ENCODE measurements around the gene WNK1.
A peak's percentile ranks its signal among the peaks of the same experiment; 100 is the strongest.
"Not testable (repeated sequence)": the region's sequence is repeated elsewhere in the genome, so short reads cannot be mapped to it uniquely, and the experiment has no call there.

Gene WNK1

GRCh38 chr12:846421-846820 lies 94.0 kb downstream of the WNK1 start:
- no peak for DNase-seq (ENCODE audit: low read depth)
- in situ Hi-C loops (cut with HindIII; ENCODE audit: low sequenced_read_pairs): no loop called here
- H3K4me3 ChIP-seq (ENCODE audit: low read depth, low read length): no peak overlapping the region
- TF ChIP-seq, protein P1, sequence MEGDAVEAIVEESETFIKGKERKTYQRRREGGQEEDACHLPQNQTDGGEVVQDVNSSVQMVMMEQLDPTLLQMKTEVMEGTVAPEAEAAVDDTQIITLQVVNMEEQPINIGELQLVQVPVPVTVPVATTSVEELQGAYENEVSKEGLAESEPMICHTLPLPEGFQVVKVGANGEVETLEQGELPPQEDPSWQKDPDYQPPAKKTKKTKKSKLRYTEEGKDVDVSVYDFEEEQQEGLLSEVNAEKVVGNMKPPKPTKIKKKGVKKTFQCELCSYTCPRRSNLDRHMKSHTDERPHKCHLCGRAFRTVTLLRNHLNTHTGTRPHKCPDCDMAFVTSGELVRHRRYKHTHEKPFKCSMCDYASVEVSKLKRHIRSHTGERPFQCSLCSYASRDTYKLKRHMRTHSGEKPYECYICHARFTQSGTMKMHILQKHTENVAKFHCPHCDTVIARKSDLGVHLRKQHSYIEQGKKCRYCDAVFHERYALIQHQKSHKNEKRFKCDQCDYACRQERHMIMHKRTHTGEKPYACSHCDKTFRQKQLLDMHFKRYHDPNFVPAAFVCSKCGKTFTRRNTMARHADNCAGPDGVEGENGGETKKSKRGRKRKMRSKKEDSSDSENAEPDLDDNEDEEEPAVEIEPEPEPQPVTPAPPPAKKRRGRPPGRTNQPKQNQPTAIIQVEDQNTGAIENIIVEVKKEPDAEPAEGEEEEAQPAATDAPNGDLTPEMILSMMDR (IDR thresholded peaks at IDR 0.05; ENCODE audit: low read depth, low read length, missing control alignments): no peak

DNA sequence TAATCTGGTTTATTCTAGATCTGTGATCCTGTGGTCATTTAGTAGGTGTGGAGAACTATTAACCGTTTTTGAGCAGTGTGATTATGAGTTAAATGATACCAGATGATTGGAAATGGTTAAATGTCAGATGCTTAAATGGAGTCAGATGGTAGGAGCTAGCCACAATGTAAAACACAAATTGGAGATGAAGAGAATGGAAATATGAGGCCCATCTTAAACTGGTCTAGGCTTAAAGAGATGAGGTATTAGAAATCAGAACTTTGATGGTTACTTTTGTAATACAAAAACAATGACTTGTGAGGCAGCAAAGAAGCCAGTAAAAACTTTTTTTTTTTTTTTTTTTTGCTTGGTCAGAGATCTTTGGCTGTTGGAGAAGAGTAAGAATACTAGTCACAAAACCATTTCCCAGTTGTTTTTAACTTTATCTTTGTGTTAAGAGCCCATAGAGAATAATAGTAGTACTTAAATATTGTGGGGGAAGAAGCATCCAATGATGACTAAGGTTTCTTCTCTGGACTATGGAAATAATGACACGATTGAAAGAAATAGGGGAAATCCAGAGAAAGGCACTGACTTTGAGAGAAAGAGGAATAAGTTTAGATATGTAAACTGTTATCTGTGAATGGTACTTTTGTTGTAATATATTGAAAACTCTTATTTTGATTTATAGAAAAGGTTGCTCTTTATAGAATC lies 95.9 kb downstream of the WNK1 start:
- no peak for DNase-seq (ENCODE audit: low read depth)
- TF ChIP-seq, protein P1 (IDR thresholded peaks at IDR 0.05; ENCODE audit: low read depth, low read length, missing control alignments): no peak
- in situ Hi-C loops (cut with HindIII; ENCODE audit: low sequenced_read_pairs): no loop called here
- H3K4me3 ChIP-seq (ENCODE audit: low read depth, low read length): no peak overlapping the region

- in situ Hi-C loops (cut with HindIII; ENCODE audit: low sequenced_read_pairs): no loop called here
- DNase-seq (ENCODE audit: low read depth): no peak
- TF ChIP-seq, protein P1 (IDR thresholded peaks at IDR 0.05; ENCODE audit: low read depth, low read length, missing control alignments): no peak
Measured at GRCh38 chr12:848882-849527, 96.6 kb downstream of the WNK1 start.

GRCh38 chr12:849733-850437 lies 97.5 kb downstream of the WNK1 start:
- H3K4me3 ChIP-seq (ENCODE audit: low read depth, low read length); DNase-seq (ENCODE audit: low read depth); in situ Hi-C loops (cut with HindIII; ENCODE audit: low sequenced_read_pairs): not testable (repeated sequence)

More at GRCh38 chr12:848882-849527, 96.6 kb downstream of the WNK1 start:
- no peak overlapping the region for H3K4me3 ChIP-seq (ENCODE audit: low read depth, low read length)

DNA sequence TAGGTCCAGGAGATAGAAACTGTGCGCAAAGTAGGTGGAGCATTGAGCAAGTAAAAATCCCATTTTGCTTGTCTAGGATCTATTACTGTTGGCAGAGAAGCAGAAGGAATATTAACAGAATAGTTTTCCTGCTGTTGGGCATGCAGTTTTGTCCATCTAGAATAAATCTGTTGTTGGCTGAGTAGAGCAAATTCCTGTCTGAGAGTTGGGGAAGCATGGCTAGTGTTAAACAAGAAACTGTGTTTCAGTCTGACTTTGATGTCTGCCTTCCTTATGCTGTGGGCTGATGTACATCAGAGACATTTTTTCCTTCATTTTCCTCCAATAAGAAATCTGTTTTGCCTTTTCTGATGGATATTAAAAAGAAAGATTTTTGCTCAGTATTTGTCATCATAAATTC lies 99.0 kb downstream of the WNK1 start:
- in situ Hi-C loops (cut with HindIII; ENCODE audit: low sequenced_read_pairs): no loop called here
- TF ChIP-seq, protein P1 (IDR thresholded peaks at IDR 0.05; ENCODE audit: low read depth, low read length, missing control alignments): no peak

DNA sequence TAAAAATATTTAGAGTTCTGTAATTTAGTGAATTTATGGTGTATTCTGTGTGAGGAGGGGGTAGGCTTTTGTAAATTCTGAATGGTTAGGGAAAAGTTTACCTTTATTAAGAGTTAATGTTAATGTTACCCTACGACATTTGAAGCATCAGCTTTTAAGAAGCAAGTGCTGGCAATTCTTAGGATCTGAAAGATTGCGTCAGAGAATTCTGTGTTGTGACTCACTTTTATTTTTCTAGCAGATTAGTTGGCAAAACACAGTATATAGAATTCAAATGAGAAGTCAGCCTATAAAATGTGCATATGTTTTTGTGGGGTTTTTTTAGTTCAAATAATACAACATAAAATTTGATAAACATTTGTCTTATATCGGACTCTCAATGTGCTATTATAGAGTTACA lies 99.5 kb downstream of the WNK1 start:
- TF ChIP-seq, protein P1 (IDR thresholded peaks at IDR 0.05; ENCODE audit: low read depth, low read length, missing control alignments): no peak
- no peak overlapping the region for H3K4me3 ChIP-seq (ENCODE audit: low read depth, low read length)

More for the DNA sequence above, 99.0 kb downstream of the WNK1 start:
- no peak for DNase-seq (ENCODE audit: low read depth)
- H3K4me3 ChIP-seq (ENCODE audit: low read depth, low read length): no peak overlapping the region

GRCh38 chr12:852864-853263 lies 100.5 kb downstream of the WNK1 start:
- DNase-seq (ENCODE audit: low read depth): no peak
- in situ Hi-C loops (cut with HindIII; ENCODE audit: low sequenced_read_pairs): no loop called here
- no peak overlapping the region for H3K4me3 ChIP-seq (ENCODE audit: low read depth, low read length)
- TF ChIP-seq, protein P1 (IDR thresholded peaks at IDR 0.05; ENCODE audit: low read depth, low read length, missing control alignments): no peak

More for the DNA sequence above, 99.5 kb downstream of the WNK1 start:
- in situ Hi-C loops (cut with HindIII; ENCODE audit: low sequenced_read_pairs): no loop called here
- peak; percentile 55 for DNase-seq (ENCODE audit: low read depth)

Measured in astrocyte of the cerebellum (primary cell).